ENCODE results near the gene RASSF4. TPM values are rescaled to one million over a fixed set of nuclear protein-coding genes. Genes with fewer than 3 reads are reported as not detected.

RASSF4 gene
- total RNA-seq, 1 donor from 2014 or later = 83.0 TPM

- Histone ChIP-seq H3K9me3 (ENCODE audit: insufficient read depth, low read depth, low read length) (no peaks in the 10 kb centered on the region), H3K36me3 (ENCODE audit: insufficient read depth, low read length) (no peaks in the 10 kb centered on the region), H3K4me2 (ENCODE audit: low read length) (no peak overlapping the region), H3K9ac (ENCODE audit: low read length) (no peak overlapping the region), H2AFZ (ENCODE audit: low read depth, low read length) (no peak overlapping the region), H4K20me1 (ENCODE audit: insufficient read depth, low read length) (no peaks in the 10 kb centered on the region), H3K79me2 (ENCODE audit: insufficient read depth, low read length) (no peaks in the 10 kb centered on the region), H3K27ac (ENCODE audit: low read depth, low read length) (no peak overlapping the region), H3K27me3 (ENCODE audit: insufficient read depth, low read length) (no peaks in the 10 kb centered on the region), H3K4me3 (ENCODE audit: insufficient read depth, low read depth, low read length) (no peak overlapping the region), H3K4me1 (ENCODE audit: insufficient read depth, low read length) (no peaks in the 10 kb centered on the region)
- peaks cover 31% of the 10 kb centered on the region for H3K4me1 Mint-ChIP-seq (ENCODE audit: low read depth, unreplicated experiment)
- no peaks in the 10 kb centered on the region for H3K27me3 Mint-ChIP-seq (ENCODE audit: low read depth, unreplicated experiment)
- FAIRE-seq (no peak), DNase-seq (ENCODE audit: low read depth) (no peak)
- H3K4me3 Mint-ChIP-seq (ENCODE audit: unreplicated experiment) = no peak overlapping the region
- no peak overlapping the region for H3K27ac Mint-ChIP-seq (ENCODE audit: unreplicated experiment)
- H3K9me3 Mint-ChIP-seq (ENCODE audit: unreplicated experiment) = peaks cover 14% of the 10 kb centered on the region
- TF ChIP-seq CTCF (IDR thresholded peaks at IDR 0.05; ENCODE audit: insufficient read depth, low read depth, low read length) = no peak
- TF ChIP-seq EZH2 (IDR thresholded peaks at IDR 0.05; ENCODE audit: insufficient read depth, low read length) = no peak
- peaks cover 2% of the 10 kb centered on the region for H3K36me3 Mint-ChIP-seq (ENCODE audit: low read depth, unreplicated experiment)
Observed at GRCh38 chr10:44946205-44946604, 13.4 kb upstream of the RASSF4 start.

GRCh38 chr10:44947371-44948152 lies 12.0 kb upstream of the RASSF4 start:
- Histone ChIP-seq H3K9me3 (ENCODE audit: insufficient read depth, low read depth, low read length) (no peaks in the 10 kb centered on the region), H3K4me2 (ENCODE audit: low read length) (no peak overlapping the region), H3K79me2 (ENCODE audit: insufficient read depth, low read length) (no peaks in the 10 kb centered on the region), H3K4me3 (ENCODE audit: insufficient read depth, low read depth, low read length) (no peak overlapping the region), H3K36me3 (ENCODE audit: insufficient read depth, low read length) (no peaks in the 10 kb centered on the region), H4K20me1 (ENCODE audit: insufficient read depth, low read length) (no peaks in the 10 kb centered on the region), H3K9ac (ENCODE audit: low read length) (no peak overlapping the region), H3K27ac (ENCODE audit: low read depth, low read length) (no peak overlapping the region), H2AFZ (ENCODE audit: low read depth, low read length) (no peak overlapping the region), H3K27me3 (ENCODE audit: insufficient read depth, low read length) (no peaks in the 10 kb centered on the region), H3K4me1 (ENCODE audit: insufficient read depth, low read length) (peaks cover under 1% of the 10 kb centered on the region)
- Mint-ChIP-seq H3K27ac (ENCODE audit: unreplicated experiment) (no peak overlapping the region), H3K27me3 (ENCODE audit: low read depth, unreplicated experiment) (no peaks in the 10 kb centered on the region), H3K4me3 (ENCODE audit: unreplicated experiment) (no peak overlapping the region), H3K4me1 (ENCODE audit: low read depth, unreplicated experiment) (peaks cover 40% of the 10 kb centered on the region), H3K36me3 (ENCODE audit: low read depth, unreplicated experiment) (peaks cover 2% of the 10 kb centered on the region), H3K9me3 (ENCODE audit: unreplicated experiment) (peaks cover 13% of the 10 kb centered on the region)
- FAIRE-seq (no peak), DNase-seq (ENCODE audit: low read depth) (no peak)
- no peak for TF ChIP-seq CTCF (IDR thresholded peaks at IDR 0.05; ENCODE audit: insufficient read depth, low read depth, low read length)
- no peak for TF ChIP-seq EZH2 (IDR thresholded peaks at IDR 0.05; ENCODE audit: insufficient read depth, low read length)

- Histone ChIP-seq H3K9ac (ENCODE audit: low read length) (no peak overlapping the region), H3K9me3 (ENCODE audit: insufficient read depth, low read depth, low read length) (no peaks in the 10 kb centered on the region), H3K4me2 (ENCODE audit: low read length) (no peak overlapping the region), H3K4me1 (ENCODE audit: insufficient read depth, low read length) (peaks cover 5% of the 10 kb centered on the region), H4K20me1 (ENCODE audit: insufficient read depth, low read length) (no peaks in the 10 kb centered on the region), H3K27me3 (ENCODE audit: insufficient read depth, low read length) (no peaks in the 10 kb centered on the region), H2AFZ (ENCODE audit: low read depth, low read length) (no peak overlapping the region), H3K27ac (ENCODE audit: low read depth, low read length) (no peak overlapping the region), H3K36me3 (ENCODE audit: insufficient read depth, low read length) (no peaks in the 10 kb centered on the region), H3K79me2 (ENCODE audit: insufficient read depth, low read length) (no peaks in the 10 kb centered on the region), H3K4me3 (ENCODE audit: insufficient read depth, low read depth, low read length) (no peak overlapping the region)
- no peak overlapping the region for H3K27ac Mint-ChIP-seq (ENCODE audit: unreplicated experiment)
- DNase-seq (ENCODE audit: low read depth) = no peak
- H3K4me3 Mint-ChIP-seq (ENCODE audit: unreplicated experiment) = no peak overlapping the region
- no peak for FAIRE-seq
- TF ChIP-seq CTCF (IDR thresholded peaks at IDR 0.05; ENCODE audit: insufficient read depth, low read depth, low read length) = no peak
- no peak for TF ChIP-seq EZH2 (IDR thresholded peaks at IDR 0.05; ENCODE audit: insufficient read depth, low read length)
- no peaks in the 10 kb centered on the region for H3K27me3 Mint-ChIP-seq (ENCODE audit: low read depth, unreplicated experiment)
- peaks cover 2% of the 10 kb centered on the region for H3K36me3 Mint-ChIP-seq (ENCODE audit: low read depth, unreplicated experiment)
- H3K9me3 Mint-ChIP-seq (ENCODE audit: unreplicated experiment) = peaks cover 13% of the 10 kb centered on the region
- peaks cover 50% of the 10 kb centered on the region for H3K4me1 Mint-ChIP-seq (ENCODE audit: low read depth, unreplicated experiment)
Observed at GRCh38 chr10:44948642-44949041, 11.0 kb upstream of the RASSF4 start.

Measured in astrocyte (in vitro differentiated cells and primary cell).